Panc1 (cell line): ENCODE data around the gene PLAU. TPM values are rescaled to one million over a fixed set of nuclear protein-coding genes. Genes with fewer than 3 reads are reported as not detected.

Source experiments
- ATAC-seq: fragments of 200-7000 bp; cut with Tn5 transposase; 2 replicates; pipeline ENCODE4 v1.9.1; 2020; ENCODE audit warnings: mild to moderate bottlenecking, moderate library complexity
- BruUV-seq: library from RNA; stranded (reverse); fragments of 400-500 nt; replicated peaks from 2 replicates; lab custom pipeline; 2021; lab: Mats Ljungman, UMichigan
- CTCF ChIA-PET: fragments of 300-600 bp; sonication (Branson Sonifier 250); formaldehyde crosslinking; loops from one replicate; lab custom pipeline; 2022; ENCODE audit warnings: antibody characterized with exemption; lab: Charles Lee
- POLR2A ChIA-PET: fragments of 300-600 bp; sonication (Branson Sonifier 250); formaldehyde crosslinking; loops from one replicate; lab custom pipeline; 2022; ENCODE audit warnings: antibody characterized with exemption; lab: Charles Lee
- DNase-seq: peaks from one replicate; pipeline ENCODE4 v3.0.0-alpha.2; 2010; ENCODE audit warnings: low read depth, low spot score
- H3K27ac ChIP-seq: 2 replicates; pipeline ENCODE4 v1.5.1; 2011; ENCODE audit warnings: mild to moderate bottlenecking, low read length, inconsistent platforms
- H3K27me3 ChIP-seq: fragments of 200-500 bp; sonication (Bioruptor generic); 2 replicates; pipeline ENCODE4 v1.6.0; 2014; ENCODE audit warnings: low read length, inconsistent platforms; ENCODE audit not compliant: control insufficient read depth, insufficient read depth
- H3K36me3 ChIP-seq: fragments of 200-500 bp; sonication (Bioruptor generic); 2 replicates; pipeline ENCODE4 v1.5.1; 2014; ENCODE audit warnings: inconsistent platforms, mild to moderate bottlenecking, low read length, moderate library complexity; ENCODE audit not compliant: control insufficient read depth, insufficient read depth
- H3K4me1 ChIP-seq: 2 replicates; pipeline ENCODE4 v1.5.1; 2011; ENCODE audit warnings: inconsistent platforms, mild to moderate bottlenecking, low read length, moderate library complexity; ENCODE audit not compliant: control insufficient read depth, insufficient read depth
- H3K4me3 ChIP-seq, 2 experiments: 2 replicates each; pipeline ENCODE4 v1.5.1; 2011 to 2012; ENCODE audit warnings: low read depth in 2 of 2, low read length in 2 of 2, mild to moderate bottlenecking in 2 of 2, inconsistent platforms in 1 of 2, moderate library complexity in 1 of 2
- H3K9me3 ChIP-seq: fragments of 200-500 bp; sonication (Bioruptor generic); 2 replicates; pipeline ENCODE4 v1.5.1; 2014; ENCODE audit warnings: low read depth, mild to moderate bottlenecking, inconsistent platforms, low read length, moderate library complexity; ENCODE audit not compliant: control insufficient read depth, insufficient read depth
- POLR2AphosphoS5 ChIP-seq: IDR thresholded peaks from 2 replicates; pipeline ENCODE4 v1.6.1; 2012; ENCODE audit warnings: mild to moderate bottlenecking, low read depth, low read length, moderate library complexity
- SIN3A ChIP-seq: IDR thresholded peaks from 2 replicates; pipeline ENCODE4 v1.6.1; 2012; ENCODE audit warnings: low read depth, mild to moderate bottlenecking, low read length, moderate library complexity, borderline replicate concordance; ENCODE audit not compliant: insufficient read depth
- TCF7L2 ChIP-seq: IDR thresholded peaks from 2 replicates; pipeline ENCODE4 v1.6.1; 2011; ENCODE audit warnings: mild to moderate bottlenecking, low read depth, low read length, inconsistent platforms
- in situ Hi-C: cut with HindIII; loops from 2 replicates; pipeline ENCODE4 v1.10.0; 2016; ENCODE audit warnings: low sequenced_read_pairs, low pct_unique_long_range_greater_than_20kb
- intact Hi-C: fragments of 100-400 bp; cut with micrococcal nuclease; formaldehyde crosslinking; loops from one replicate; pipeline ENCODE4 v1.10.0; 2022; ENCODE audit not compliant: unreplicated experiment
- total RNA-seq: library from RNA; stranded (reverse); gene quantifications from one replicate; pipeline ENCODE4 v1.2.1, GENCODE V29; 2021; ENCODE audit not compliant: unreplicated experiment
- TF ChIP-seq, protein P1 (sequence below): fragments of 450-650 bp; IDR thresholded peaks from 2 replicates; pipeline ENCODE4 v1.5.1; 2017; ENCODE audit warnings: mild to moderate bottlenecking
- TF ChIP-seq, protein P2 (sequence below), 2 experiments: IDR thresholded peaks; 2 replicates each; pipeline ENCODE4 v1.6.1; 2011 to 2012; ENCODE audit warnings: low read depth in 2 of 2, control low read depth in 1 of 2, low read length in 1 of 2, mild to moderate bottlenecking in 1 of 2, moderate library complexity in 1 of 2; ENCODE audit not compliant: insufficient read depth in 1 of 2

The PLAU gene
- total RNA-seq, 1 experiment from 2014 or later: 305 TPM

DNA sequence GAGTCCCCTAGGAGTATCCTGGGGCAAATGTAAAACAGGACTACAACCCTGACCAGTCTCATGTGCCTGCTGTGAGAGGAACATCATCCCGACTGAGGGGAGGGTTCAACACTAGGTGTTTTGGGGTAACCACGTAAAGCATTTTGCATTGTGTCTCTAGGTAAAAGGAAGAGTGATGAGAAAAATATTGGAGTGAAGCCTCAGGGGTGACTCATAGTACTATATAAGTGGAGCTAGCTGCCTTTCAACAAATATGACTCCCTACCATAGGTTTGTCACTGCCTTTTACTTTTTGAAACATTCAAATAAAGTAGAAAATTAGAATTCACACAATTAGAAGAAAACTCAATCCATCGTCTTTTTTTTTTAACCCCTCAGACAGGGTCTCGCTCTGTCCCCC lies 34.0 kb upstream of the PLAU start:
- CTCF ChIA-PET: no interaction called here
- in situ Hi-C loops (no loop called here), intact Hi-C loops (no loop called here)
- TF ChIP-seq, protein P1, sequence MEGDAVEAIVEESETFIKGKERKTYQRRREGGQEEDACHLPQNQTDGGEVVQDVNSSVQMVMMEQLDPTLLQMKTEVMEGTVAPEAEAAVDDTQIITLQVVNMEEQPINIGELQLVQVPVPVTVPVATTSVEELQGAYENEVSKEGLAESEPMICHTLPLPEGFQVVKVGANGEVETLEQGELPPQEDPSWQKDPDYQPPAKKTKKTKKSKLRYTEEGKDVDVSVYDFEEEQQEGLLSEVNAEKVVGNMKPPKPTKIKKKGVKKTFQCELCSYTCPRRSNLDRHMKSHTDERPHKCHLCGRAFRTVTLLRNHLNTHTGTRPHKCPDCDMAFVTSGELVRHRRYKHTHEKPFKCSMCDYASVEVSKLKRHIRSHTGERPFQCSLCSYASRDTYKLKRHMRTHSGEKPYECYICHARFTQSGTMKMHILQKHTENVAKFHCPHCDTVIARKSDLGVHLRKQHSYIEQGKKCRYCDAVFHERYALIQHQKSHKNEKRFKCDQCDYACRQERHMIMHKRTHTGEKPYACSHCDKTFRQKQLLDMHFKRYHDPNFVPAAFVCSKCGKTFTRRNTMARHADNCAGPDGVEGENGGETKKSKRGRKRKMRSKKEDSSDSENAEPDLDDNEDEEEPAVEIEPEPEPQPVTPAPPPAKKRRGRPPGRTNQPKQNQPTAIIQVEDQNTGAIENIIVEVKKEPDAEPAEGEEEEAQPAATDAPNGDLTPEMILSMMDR: no peak
- BruUV-seq: no TSS peak
- Histone ChIP-seq H3K9me3 (no peaks in the 10 kb centered on the region), H3K4me3 (no peak overlapping the region), H3K27ac (no peak overlapping the region), H3K27me3 (no peaks in the 10 kb centered on the region), H3K4me1 (peaks cover 18% of the 10 kb centered on the region), H3K36me3 (peaks cover under 1% of the 10 kb centered on the region; the same call in 1 of the 2 replicates)
- ATAC-seq (no peak), DNase-seq (no peak)
- POLR2A ChIA-PET: no interaction called here

DNA sequence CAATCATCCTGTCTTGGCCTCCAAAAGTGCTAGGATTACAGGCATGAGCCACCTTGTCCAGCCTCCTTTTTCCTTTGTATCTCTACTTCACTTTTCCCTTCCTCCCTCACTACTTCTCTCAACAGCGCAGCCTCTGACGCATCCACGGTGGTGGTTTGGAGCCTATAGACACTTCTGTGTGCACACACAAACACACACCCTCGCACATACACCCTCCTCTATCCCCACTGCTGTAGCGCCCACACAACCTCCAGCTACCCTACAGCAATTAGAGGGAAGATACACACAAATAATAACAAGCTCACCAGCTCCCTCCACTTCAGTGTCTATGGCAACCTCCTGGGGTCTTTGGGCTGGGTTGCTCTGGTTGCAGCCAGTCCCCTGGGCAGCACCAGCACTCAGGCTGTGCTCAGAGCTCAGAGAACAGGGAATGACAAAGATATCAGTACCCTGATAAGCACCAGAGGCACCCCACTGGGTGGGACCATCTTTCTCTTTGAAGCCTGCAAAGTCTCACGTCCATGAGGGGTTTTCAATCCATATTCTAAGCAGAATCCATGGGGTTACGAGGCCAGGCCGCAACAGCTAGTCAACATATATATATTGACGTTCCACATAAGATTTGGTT lies 33.3 kb upstream of the PLAU start:
- Histone ChIP-seq H3K4me3 (no peak overlapping the region), H3K27me3 (no peaks in the 10 kb centered on the region), H3K36me3 (no peaks in the 10 kb centered on the region; the same call in 1 of the 2 replicates), H3K27ac (no peak overlapping the region), H3K9me3 (no peaks in the 10 kb centered on the region), H3K4me1 (peaks cover 12% of the 10 kb centered on the region)
- in situ Hi-C loops: no loop called here
- TF ChIP-seq POLR2AphosphoS5: no peak
- TF ChIP-seq TCF7L2: no peak
- no peak for TF ChIP-seq SIN3A
- TF ChIP-seq, protein P2, sequence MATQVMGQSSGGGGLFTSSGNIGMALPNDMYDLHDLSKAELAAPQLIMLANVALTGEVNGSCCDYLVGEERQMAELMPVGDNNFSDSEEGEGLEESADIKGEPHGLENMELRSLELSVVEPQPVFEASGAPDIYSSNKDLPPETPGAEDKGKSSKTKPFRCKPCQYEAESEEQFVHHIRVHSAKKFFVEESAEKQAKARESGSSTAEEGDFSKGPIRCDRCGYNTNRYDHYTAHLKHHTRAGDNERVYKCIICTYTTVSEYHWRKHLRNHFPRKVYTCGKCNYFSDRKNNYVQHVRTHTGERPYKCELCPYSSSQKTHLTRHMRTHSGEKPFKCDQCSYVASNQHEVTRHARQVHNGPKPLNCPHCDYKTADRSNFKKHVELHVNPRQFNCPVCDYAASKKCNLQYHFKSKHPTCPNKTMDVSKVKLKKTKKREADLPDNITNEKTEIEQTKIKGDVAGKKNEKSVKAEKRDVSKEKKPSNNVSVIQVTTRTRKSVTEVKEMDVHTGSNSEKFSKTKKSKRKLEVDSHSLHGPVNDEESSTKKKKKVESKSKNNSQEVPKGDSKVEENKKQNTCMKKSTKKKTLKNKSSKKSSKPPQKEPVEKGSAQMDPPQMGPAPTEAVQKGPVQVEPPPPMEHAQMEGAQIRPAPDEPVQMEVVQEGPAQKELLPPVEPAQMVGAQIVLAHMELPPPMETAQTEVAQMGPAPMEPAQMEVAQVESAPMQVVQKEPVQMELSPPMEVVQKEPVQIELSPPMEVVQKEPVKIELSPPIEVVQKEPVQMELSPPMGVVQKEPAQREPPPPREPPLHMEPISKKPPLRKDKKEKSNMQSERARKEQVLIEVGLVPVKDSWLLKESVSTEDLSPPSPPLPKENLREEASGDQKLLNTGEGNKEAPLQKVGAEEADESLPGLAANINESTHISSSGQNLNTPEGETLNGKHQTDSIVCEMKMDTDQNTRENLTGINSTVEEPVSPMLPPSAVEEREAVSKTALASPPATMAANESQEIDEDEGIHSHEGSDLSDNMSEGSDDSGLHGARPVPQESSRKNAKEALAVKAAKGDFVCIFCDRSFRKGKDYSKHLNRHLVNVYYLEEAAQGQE (IDR thresholded peaks at IDR 0.05; ENCODE audit: insufficient read depth in 1 of 2, low read depth in 2 of 2, low read length in 1 of 2): no peak
- TF ChIP-seq, protein P1: no peak
- no peak for ATAC-seq
- DNase-seq: no peak
- intact Hi-C loops: no loop called here
- ChIA-PET CTCF (no interaction called here), POLR2A (no interaction called here)
- BruUV-seq: no TSS peak
